ENCODE results near the gene ASS1. TPM values are rescaled to one million over a fixed set of nuclear protein-coding genes. Genes with fewer than 3 reads are reported as not detected.

Gene ASS1
- total RNA-seq, 4 donors from 2014 or later = 123 to 235 (median 166) TPM

GRCh38 chr9:130465383-130466096 lies 20.8 kb downstream of the ASS1 start:
- no peak for DNase-seq
- Histone ChIP-seq H3K36me3 (peaks cover 4 to 5% of the 10 kb centered on the region in 2 donors), H3K4me1 (no peaks in the 10 kb centered on the region), H3K27ac (no peak overlapping the region), H3K9me3 (no peaks in the 10 kb centered on the region), H3K27me3 (no peaks in the 10 kb centered on the region), H3K4me3 (replicated peaks in 1 of 3) (no peak overlapping the region)
- TF ChIP-seq POLR2A (IDR thresholded peaks at IDR 0.05) (no peak), CTCF (IDR thresholded peaks at IDR 0.05) (no peak)
- WGBS, 2 donors = 91 to 94% methylated on average over 11 to 12 of the region's 16 CpGs
- intact Hi-C loops (cut with DNase I) = no loop called here

GRCh38 chr9:130466537-130467217 lies 21.9 kb downstream of the ASS1 start:
- intact Hi-C loops (cut with DNase I) = no loop called here
- H3K36me3 ChIP-seq = peaks cover 12 to 13% of the 10 kb centered on the region in 2 donors

GRCh38 chr9:130467316-130467715 lies 22.6 kb downstream of the ASS1 start:
- WGBS, 2 donors = 61 to 82% methylated on average over 13 of the region's 13 CpGs
- H3K36me3 ChIP-seq = peaks cover 12 to 14% of the 10 kb centered on the region in 2 donors
- no peak for TF ChIP-seq POLR2A (IDR thresholded peaks at IDR 0.05)
- TF ChIP-seq CTCF (IDR thresholded peaks at IDR 0.05) = no peak
- H3K4me3 ChIP-seq (replicated peaks in 1 of 3) = no peak overlapping the region
- no peaks in the 10 kb centered on the region for H3K9me3 ChIP-seq
- intact Hi-C loops (cut with DNase I) = no loop called here
- no peaks in the 10 kb centered on the region for H3K4me1 ChIP-seq
- no peak for DNase-seq
- no peak overlapping the region for H3K27ac ChIP-seq
- H3K27me3 ChIP-seq = no peaks in the 10 kb centered on the region

More at GRCh38 chr9:130466537-130467217, 21.9 kb downstream of the ASS1 start:
- 77 to 90% methylated on average over 13 to 16 of the region's 20 CpGs for WGBS, 2 donors
- no peak for DNase-seq
- Histone ChIP-seq H3K4me1 (no peaks in the 10 kb centered on the region), H3K9me3 (no peaks in the 10 kb centered on the region), H3K27ac (no peak overlapping the region), H3K4me3 (replicated peaks in 1 of 3) (no peak overlapping the region), H3K27me3 (no peaks in the 10 kb centered on the region)
- TF ChIP-seq POLR2A (IDR thresholded peaks at IDR 0.05) = no peak
- no peak for TF ChIP-seq CTCF (IDR thresholded peaks at IDR 0.05)

- intact Hi-C loops (cut with DNase I) = no loop called here
- TF ChIP-seq CTCF (IDR thresholded peaks at IDR 0.05) = no peak
- no peak for TF ChIP-seq POLR2A (IDR thresholded peaks at IDR 0.05)
- no peak overlapping the region for H3K27ac ChIP-seq
- peaks cover 12 to 14% of the 10 kb centered on the region in 2 donors for H3K36me3 ChIP-seq
- WGBS, 2 donors = 78 to 80% methylated on average over 4 of the region's 4 CpGs
- no peaks in the 10 kb centered on the region for H3K4me1 ChIP-seq
- no peaks in the 10 kb centered on the region for H3K27me3 ChIP-seq
- no peak overlapping the region for H3K4me3 ChIP-seq (replicated peaks in 1 of 3)
- no peak for DNase-seq
- H3K9me3 ChIP-seq = no peaks in the 10 kb centered on the region
These were observed 23.8 kb downstream of the ASS1 start for GRCh38 chr9:130468566-130468965.

- no peaks in the 10 kb centered on the region for H3K9me3 ChIP-seq
These were observed 25.5 kb downstream of the ASS1 start for GRCh38 chr9:130470269-130470668.

More at GRCh38 chr9:130470269-130470668, 25.5 kb downstream of the ASS1 start:
- intact Hi-C loops (cut with DNase I) = no loop called here
- no peak for TF ChIP-seq CTCF (IDR thresholded peaks at IDR 0.05)
- no peak for TF ChIP-seq POLR2A (IDR thresholded peaks at IDR 0.05)
- Histone ChIP-seq H3K27ac (no peak overlapping the region), H3K27me3 (no peaks in the 10 kb centered on the region), H3K4me3 (replicated peaks in 1 of 3) (no peak overlapping the region), H3K4me1 (no peaks in the 10 kb centered on the region), H3K36me3 (peaks cover 8 to 14% of the 10 kb centered on the region in 2 donors)
- WGBS, 2 donors = 98 to 100% methylated on average over 2 to 9 of the region's 10 CpGs
- no peak for DNase-seq

Measured in thyroid gland (tissue), 4 donors.